ENCODE measurements around the gene CEP97.
"Not testable (repeated sequence)": the region's sequence is repeated elsewhere in the genome, so short reads cannot be mapped to it uniquely, and the experiment has no call there.

Gene CEP97, protein sequence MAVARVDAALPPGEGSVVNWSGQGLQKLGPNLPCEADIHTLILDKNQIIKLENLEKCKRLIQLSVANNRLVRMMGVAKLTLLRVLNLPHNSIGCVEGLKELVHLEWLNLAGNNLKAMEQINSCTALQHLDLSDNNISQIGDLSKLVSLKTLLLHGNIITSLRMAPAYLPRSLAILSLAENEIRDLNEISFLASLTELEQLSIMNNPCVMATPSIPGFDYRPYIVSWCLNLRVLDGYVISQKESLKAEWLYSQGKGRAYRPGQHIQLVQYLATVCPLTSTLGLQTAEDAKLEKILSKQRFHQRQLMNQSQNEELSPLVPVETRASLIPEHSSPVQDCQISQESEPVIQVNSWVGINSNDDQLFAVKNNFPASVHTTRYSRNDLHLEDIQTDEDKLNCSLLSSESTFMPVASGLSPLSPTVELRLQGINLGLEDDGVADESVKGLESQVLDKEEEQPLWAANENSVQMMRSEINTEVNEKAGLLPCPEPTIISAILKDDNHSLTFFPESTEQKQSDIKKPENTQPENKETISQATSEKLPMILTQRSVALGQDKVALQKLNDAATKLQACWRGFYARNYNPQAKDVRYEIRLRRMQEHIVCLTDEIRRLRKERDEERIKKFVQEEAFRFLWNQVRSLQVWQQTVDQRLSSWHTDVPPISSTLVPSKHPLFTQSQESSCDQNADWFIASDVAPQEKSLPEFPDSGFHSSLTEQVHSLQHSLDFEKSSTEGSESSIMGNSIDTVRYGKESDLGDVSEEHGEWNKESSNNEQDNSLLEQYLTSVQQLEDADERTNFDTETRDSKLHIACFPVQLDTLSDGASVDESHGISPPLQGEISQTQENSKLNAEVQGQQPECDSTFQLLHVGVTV

DNA sequence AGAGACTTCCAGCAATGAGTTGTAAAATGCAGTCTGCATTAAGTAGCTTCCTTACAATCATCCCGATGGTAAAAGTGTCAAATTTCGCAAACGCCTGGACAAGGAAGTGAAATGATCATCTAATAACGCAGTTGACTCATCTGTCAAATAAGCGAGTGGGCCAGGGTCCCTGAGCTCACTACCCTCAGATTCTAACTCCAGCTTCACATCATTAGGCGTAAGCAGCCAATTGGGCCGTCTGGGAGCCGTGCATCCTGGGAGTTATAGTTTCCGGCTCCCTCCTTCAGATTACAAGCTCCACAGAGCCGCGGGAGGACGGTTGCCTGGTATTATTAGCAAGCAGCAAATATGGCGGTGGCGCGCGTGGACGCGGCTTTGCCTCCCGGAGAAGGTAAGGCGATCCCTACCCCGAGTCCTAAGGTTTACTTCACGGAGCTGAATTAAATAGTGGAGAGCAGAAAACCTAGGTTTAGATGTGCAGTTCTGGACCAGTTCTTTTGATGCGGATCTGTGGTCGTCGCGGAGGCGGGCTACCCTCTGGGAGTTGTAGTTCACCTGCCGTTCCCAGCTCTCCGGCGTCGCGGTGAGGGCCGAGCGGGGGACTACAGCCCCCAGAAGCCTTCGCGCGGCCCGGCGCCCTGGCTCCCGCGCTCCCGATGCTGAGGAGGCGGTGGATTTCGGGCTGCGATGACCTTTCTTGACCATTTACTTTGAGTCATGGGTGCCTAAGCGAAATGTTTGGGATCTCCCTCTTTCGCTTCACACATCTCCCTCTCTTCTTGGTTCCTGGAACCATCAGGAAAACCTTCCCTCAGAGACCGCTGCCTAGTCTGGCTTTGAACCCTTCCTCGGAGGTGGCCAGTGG, at the start of gene CEP97:
Gene CEP97, plus strand, starts transcription at position 286 of the 865 bp plus-strand sequence. Its CDS starts 63 bp downstream, at position 349.
- FAIRE-seq = no peak

DNA sequence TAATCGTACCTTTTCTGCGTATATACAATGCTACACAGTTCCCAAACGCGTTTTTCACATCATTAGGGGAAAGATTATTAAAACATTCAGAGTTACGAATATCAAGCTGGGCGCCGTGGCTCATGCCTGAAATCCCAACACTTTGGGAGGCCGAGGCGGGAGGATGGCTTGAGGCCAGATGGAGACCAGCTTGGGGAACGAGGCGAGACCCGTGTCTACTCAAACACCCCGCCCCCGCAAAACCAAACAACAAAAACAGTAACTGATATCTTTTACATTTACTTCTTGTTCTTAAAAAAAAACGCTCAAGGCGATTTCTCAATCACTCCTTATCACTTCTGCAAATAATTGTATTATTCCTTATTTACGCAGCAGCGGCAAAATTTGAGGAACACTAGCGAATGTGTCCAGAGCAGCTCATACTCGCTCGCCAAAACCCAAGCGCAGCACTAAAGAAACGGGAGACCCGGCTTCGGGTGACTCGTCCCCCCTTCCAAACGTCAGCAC, 48.7 kb upstream of the CEP97 start:
- FAIRE-seq = no peak

DNA sequence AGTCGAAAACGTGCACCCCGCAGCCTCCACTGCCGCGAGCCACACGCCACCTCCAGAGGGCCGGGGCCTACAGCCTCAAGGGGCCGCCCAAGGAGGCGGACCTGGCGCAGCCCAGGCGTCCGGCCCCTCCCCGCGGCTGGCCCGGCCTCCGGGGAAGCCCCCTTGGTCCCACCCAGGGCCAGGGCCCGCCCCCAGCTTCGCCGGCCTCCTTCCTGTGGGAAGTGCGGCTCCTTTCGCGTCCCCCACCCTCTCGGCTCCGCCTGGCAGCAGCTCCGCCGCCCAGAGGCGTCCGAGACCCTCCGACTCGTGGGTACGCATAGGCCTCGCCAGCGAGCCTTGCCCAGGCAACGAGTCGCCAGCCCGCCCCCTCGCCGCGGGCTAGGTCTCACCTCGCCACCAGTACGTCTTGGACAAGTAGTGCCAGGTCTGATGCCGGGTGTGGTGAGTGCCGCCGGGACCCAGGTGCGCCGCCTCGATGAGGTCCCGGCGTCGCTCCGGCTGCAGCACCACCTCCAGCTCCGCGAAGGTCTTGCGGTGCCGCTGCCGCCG, 48.1 kb upstream of the CEP97 start:
- no peak for FAIRE-seq

DNA sequence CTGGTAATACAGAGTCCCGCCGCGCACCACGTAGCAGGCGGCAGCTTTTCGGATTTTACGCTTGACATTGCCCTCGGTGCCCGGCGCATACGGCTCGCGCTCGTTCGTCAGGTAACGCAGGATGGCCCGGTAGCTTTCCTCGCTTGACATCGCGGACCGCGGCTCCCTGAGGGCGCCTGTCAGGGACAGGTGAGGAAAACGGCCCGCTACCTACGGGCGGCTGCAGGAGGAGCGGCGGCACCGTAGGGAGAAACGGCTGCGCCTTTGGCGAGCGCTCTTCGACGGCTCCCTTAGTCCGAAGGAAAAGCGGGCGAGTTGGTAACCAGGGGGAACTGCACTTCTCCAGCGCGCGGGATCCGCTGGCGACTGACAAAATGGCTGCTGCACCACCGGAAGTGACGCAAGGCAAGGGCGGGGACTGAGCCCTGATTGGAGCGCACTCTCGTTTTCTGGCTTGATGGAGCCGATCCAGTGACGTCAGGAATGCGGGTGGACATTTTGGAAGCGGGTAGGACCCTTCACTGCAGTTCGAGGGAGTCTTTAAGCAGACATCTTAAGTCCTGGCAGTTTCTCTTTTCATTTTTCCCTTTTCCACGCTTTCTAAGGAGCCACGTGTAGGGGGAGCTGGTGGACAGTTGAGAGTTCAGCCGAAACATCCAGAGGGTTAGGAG, 47.5 kb upstream of the CEP97 start, which contains the start of gene ZBTB11:
Gene ZBTB11, minus strand, starts transcription at position 368 of the 671 bp plus-strand sequence. Its CDS starts 218 bp downstream, at position 150.
- peak; percentile 58 for FAIRE-seq

DNA sequence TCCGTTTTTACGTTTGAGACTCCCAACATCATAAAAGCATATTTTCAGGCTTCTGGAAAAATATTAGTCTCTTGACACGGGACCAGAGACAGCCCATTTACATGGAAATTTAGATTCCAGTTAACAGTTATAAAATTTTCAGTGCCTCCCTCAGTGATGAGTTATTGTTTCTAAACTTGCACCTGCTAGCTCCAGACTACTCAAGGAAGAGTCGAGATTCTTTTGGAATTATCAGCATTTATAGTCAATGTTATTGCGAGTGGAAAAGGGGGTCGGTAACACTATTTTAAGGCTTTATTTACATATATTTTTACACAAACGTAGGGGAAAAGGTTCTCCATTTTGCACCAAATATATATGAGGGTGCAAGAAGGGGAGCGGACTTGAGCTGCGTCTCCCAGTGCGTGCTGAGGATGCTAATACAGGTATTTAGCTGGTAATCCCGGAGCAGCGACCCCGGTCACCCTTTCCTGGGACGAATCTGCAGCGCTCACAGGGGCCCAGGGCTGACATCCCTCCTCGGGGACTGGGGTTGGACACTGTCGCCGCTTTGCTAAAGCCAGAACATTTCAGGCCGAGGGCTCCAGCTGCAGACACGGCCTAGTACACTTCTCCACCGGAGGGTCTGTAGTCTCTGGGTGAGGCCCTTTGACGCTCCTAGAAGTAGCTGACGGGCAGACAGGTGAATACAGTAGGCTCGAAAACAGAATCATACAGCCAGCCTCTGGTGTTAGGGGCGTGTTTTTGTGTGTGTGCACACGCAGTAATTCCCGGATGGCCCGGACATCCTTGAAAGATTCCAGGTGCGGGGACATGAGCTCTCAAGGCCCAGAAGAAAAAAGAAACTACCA, 46.8 kb upstream of the CEP97 start:
- FAIRE-seq = no peak

DNA sequence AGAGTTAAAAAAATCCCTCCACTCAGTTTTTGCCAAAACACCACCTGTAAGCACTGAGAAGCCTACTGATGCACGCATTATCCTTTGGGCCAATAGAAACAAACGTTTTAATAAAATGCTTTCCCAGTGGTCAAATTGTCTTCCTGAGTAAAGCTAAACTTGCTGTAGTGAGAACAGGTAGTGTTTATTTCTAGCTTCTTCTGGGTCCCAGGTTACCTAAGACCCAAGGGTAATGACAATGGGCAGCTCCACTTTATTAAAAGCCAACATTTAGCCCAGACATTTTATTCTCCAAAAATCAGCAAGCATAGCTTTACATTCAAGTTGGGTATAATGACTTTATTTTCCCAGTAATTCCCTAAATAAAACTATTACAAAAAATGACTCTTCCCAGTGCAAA, 45.6 kb upstream of the CEP97 start:
- FAIRE-seq = not testable (repeated sequence)

DNA sequence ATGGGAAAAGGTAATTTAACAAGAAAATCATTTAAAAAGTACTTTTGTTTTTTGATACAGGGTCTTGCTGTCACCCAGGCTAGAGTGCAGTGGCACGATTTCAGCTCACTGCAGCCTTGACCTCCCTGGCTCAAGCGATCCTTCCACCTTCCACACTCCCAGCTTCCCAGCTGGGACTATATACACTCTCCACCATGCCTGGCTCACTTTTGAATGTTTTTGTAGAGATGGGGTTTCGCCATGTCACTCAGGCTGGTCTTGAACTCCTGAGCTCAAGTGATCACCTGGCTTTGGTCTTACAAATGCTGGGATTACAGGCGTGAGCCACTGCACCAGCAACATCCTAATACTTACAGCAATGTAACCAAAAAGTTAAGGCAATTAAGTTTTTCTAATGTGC, 43.9 kb upstream of the CEP97 start:
- no peak for FAIRE-seq

DNA sequence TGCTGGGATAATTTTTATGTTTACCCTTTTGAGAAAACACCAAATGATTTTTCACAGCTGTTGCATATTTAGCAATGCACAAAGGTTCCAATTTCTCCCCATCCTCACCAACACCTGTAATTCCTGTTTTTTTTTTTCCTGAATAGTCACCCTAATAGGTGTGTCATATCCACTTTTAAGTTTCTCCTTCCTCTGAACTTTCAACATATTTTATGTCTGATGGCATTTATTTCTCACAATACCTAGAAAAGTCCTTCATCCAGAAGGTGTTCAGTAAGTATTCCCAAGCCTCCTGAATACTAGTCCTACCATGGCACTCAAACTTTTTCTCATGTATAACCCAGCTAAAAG, 39.4 kb upstream of the CEP97 start:
- no peak for FAIRE-seq

DNA sequence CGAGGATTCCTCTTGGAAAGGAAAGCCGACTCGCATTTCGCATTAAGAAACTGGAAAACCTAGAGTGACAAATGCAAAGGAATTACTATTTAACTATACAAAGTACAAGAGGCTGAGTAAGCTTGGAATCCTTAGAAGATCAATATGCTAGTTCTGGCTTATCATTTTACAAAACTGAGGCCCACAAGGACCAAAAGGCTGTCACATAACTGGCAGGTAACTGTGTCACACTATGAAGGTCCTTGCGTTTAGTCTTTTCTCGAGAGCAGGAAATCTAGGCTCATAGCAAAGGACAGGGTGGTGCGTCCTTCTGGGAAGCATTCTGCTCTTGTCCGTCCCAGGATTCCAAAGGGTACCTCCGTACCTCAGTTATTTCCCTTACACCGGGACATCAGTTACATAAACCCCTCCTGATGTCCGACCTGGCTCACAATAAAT, 38.5 kb upstream of the CEP97 start:
- FAIRE-seq = no peak

DNA sequence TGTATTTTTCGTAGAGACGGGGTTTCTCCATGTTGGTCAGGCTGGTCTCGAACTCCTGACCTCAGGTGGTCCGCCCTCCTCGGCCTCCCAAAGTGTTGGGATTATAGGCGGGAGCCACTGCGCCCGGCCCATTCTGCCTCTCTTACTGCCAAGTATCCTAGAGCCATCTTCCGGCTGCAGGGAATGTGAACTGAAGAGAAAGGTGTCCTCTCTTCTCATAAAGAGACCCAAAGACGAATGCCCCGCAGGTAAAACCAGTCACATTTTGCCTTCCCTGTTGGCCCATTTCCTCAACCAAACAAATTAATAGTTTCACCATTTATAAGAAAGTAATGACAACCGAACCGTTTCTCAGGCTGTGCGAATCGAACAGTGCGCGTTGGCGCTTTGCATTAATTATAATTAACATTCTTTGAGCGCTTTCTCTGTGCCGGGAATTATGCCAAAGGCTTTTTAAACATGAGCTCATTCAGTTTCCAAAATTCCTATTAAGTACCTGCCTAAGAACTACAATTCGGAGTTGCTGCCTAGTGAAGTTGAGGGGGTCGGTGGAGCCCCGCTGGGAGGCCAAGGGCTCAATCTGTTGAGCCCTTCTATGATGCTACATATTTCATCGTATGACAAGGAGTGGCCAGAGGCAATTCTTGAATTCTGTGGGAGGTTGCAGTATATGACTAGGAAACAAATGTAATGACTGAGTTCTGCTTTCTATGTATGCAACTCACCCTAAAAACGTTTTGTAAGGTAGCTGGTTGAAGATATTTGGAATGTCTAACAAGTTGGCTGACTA, 37.1 kb upstream of the CEP97 start:
- no peak for FAIRE-seq

DNA sequence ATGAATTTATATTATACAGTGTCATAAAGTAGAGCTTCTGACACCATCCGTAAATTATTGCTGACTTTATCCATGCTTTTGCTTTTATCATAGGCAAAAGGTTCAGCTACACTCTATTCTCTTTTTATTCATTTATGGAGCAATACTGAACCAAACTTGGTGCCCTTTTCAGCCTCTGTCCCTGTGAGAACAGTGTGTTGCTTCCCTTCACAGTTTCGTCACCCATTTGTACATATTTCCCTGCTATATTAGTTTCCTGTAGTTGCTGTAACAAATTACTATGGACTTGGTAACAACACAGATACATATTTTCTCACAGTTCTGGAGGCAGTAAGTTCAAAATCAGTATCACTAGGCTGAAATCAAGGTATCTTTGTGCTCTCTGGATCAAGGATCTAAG, 35.1 kb upstream of the CEP97 start:
- FAIRE-seq = no peak

DNA sequence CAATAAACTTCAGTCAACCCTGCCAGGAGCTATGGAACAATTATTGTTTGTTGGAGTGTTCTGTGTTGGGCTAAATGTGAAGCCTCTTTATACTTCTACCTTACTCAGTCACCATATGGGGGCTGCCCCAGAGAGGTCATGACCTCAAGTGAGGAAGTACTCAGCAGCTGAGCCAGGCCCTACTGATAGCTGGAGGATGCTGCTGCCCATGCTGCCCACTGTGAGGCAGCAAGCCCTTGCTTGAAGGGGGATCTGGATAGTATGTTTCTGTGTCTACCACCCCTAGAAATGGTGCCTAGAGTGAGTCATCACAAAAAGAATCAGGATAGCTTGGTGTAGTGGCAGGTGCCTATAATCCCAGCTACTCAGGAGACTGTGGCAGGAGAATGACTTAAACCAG, 33.4 kb upstream of the CEP97 start:
- FAIRE-seq = no peak

DNA sequence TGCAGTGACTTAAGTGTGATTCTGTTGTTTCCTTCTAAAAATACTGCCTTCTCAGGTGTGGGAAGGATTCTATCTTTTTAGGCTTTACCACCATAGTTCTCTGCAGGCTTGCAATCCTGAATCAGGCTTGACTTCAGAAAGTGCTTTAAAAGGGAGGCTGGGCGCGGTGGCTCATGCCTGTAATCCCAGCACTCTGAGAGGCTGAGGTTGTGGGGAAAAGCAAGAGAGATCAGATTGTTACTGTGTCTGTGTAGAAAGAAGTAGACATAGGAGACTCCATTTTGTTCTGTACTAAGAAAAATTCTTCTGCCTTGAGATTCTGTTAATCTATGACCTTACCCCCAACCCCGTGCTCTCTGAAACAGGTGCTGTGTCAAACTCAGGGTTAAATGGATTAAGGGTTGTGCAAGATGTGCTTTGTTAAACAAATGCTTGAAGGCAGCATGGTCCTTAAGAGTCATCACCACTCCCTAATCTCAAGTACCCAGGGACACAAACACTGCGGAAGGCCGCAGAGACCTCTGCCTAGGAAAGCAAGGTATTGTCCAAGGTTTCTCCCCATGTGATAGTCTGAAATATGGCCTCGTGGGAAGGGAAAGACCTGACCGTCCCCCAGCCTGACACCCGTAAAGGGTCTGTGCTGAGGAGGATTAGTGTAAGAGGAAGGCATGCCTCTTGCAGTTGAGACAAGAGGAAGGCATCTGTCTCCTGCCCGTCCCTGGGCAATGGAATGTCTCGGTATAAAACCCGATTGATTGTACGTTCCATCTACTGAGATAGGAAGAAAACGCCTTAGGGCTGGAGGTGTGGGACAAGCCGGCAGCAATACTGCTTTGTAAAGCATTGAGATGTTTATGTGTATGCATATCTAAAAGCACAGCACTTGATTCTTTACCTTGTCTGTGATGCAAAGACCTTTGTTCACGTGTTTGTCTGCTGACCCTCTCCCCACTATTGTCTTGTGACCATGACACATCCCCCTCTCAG, 32.4 kb upstream of the CEP97 start:
- FAIRE-seq = not testable (repeated sequence)

DNA sequence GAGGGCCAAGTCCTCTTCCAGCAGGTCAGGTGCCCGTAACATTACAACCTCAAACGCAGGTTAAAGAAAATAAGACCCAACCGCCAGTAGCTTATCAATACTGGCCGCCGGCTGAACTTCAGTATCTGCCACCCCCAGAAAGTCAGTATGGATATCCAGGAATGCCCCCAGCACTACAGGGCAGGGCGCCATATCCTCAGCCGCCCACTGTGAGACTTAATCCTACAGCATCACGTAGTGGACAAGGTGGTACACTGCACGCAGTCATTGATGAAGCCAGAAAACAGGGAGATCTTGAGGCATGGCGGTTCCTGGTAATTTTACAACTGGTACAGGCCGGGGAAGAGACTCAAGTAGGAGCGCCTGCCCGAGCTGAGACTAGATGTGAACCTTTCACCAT, 30.9 kb upstream of the CEP97 start:
- FAIRE-seq = not testable (repeated sequence)

DNA sequence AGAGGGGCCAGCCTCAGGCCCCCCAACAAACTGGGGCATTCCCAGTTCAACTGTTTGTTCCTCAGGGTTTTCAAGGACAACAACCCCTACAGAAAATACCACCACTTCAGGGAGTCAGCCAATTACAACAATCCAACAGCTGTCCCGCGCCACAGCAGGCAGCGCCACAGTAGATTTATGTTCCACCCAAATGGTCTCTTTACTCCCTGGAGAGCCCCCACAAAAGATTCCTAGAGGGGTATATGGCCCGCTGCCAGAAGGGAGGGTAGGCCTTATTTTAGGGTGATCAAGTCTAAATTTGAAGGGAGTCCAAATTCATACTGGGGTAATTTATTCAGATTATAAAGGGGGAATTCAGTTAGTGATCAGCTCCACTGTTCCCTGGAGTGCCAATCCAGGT, 29.6 kb upstream of the CEP97 start:
- FAIRE-seq = not testable (repeated sequence)

DNA sequence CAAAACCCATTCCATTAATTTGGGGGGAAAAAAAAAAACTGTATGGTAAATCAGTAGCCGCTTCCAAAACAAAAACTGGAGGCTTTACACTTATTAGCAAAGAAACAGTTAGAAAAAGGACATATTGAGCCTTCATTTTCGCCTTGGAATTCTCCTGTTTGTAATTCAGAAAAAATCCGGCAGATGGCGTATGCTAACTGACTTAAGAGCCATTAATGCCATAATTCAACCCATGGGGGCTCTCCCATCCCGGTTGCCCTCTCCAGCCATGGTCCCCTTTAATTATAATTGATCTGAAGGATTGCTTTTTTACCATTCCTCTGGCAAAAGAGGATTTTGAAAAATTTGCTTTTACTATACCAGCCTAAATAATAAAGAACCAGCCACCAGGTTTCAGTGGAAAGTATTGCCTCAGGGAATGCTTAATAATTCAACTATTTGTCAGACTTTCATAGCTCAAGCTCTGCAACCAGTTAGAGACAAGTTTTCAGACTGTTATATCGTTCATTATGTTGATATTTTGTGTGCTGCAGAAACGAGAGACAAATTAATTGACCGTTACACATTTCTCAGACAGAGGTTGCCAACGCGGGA, 28.5 kb upstream of the CEP97 start:
- no peak for FAIRE-seq

DNA sequence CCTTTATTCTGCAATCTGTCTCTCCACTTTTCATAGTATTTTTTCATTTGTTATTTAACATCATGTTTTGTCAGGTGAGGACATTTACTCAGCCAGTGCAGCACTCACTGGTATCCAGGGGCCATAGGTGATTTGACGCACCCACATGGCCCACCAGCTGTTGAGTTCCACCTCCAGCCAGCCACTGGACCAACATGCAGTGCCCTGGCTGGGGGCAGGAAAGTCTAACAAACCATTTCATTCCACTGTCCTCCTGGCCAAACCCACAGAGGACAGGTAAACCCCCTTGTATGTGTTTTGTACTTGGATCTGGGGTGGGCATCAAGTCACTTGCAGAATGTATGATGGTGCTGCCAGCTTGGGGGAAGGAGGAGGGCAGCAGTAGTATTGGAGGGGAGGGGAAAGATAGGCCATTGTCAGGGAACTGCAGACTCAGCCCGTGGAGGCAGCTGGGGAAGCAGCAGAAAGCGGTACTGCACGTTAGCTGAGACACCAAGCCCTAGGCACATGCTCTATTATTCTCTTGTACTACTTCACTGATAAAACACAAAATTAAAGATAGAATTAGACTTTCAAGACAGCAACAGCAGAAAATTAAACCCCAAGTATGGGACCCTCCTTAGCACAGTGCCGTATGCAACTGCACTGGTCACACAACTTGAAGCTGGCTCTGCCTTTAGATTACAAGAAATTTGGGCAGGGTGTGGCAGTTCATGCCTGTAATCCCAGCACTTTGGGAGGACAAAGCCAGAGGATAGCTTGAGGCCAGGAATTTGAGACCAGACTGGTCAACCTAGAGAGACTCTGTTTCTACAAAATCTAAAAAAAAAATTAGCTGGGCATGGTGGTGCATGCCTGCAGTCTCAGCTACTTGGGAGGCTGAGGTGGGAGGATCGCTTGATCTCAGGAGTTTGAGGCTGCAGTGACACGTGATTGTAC, 22.4 kb upstream of the CEP97 start:
- no peak for FAIRE-seq

Measured in colon (tissue), 2 donors.